CD4-positive, alpha-beta T cell treated with Interleukin-4 for 1 hour (primary cell): Measurements from ENCODE around the gene CA6.
"Not testable (repeated sequence)": the region's sequence is repeated elsewhere in the genome, so short reads cannot be mapped to it uniquely, and the experiment has no call there.

ENCODE experiments used
- DNase-seq, 2 donors: peaks; one replicate each; pipeline ENCODE4 v3.0.0-alpha.2; 2020 to 2022

The CA6 gene

GRCh38 chr1:8976338-8976737 lies 30.7 kb downstream of the CA6 start:
- no peak for DNase-seq

- DNase-seq: no peak
These were observed 31.3 kb downstream of the CA6 start for GRCh38 chr1:8976896-8977450.

- DNase-seq: no peak
These were observed 35.0 kb downstream of the CA6 start for GRCh38 chr1:8980656-8981055.

- DNase-seq: no peak
These were observed 35.5 kb downstream of the CA6 start for GRCh38 chr1:8981169-8981568.

- no peak for DNase-seq
These were observed 38.5 kb downstream of the CA6 start for GRCh38 chr1:8984203-8984602.

GRCh38 chr1:8984990-8985389 lies 39.3 kb downstream of the CA6 start:
- no peak for DNase-seq

- DNase-seq: no peak
These were observed 40.5 kb downstream of the CA6 start for GRCh38 chr1:8985915-8986813.

- no peak for DNase-seq
These were observed 41.1 kb downstream of the CA6 start for GRCh38 chr1:8986814-8987190.

GRCh38 chr1:8987881-8988617 lies 42.4 kb downstream of the CA6 start:
- peak; percentile 60 to 68 for DNase-seq

GRCh38 chr1:8988618-8988967 lies 42.9 kb downstream of the CA6 start:
- DNase-seq: no peak

- no peak for DNase-seq
These were observed 43.4 kb downstream of the CA6 start for GRCh38 chr1:8989061-8989460.

- no peak for DNase-seq
These were observed 44.2 kb downstream of the CA6 start for GRCh38 chr1:8989821-8990220.

- DNase-seq: no peak
These were observed 47.4 kb downstream of the CA6 start for GRCh38 chr1:8992936-8993687.

- DNase-seq: not testable (repeated sequence)
These were observed 48.5 kb downstream of the CA6 start for GRCh38 chr1:8993962-8994675.

- not testable (repeated sequence) for DNase-seq
These were observed 56.0 kb downstream of the CA6 start for GRCh38 chr1:9001534-9002214.

- not testable (repeated sequence) for DNase-seq
These were observed 56.5 kb downstream of the CA6 start for GRCh38 chr1:9002215-9002560.

GRCh38 chr1:9004031-9004699 lies 58.5 kb downstream of the CA6 start:
- DNase-seq: no peak

- peak; percentile 74 to 78 for DNase-seq
These were observed 59.2 kb downstream of the CA6 start for GRCh38 chr1:9004700-9005394.

- DNase-seq: no peak
These were observed 59.7 kb downstream of the CA6 start for GRCh38 chr1:9005395-9005708.

- no peak for DNase-seq
These were observed 61.4 kb downstream of the CA6 start for GRCh38 chr1:9006956-9007615.
